DND-41 (cell line): ENCODE measurements around the gene STAP2.
"Not testable (repeated sequence)": the region's sequence is repeated elsewhere in the genome, so short reads cannot be mapped to it uniquely, and the experiment has no call there.

ENCODE experiments used
- ATAC-seq: fragments of 200-7000 bp; cut with Tn5 transposase; 3 replicates; pipeline ENCODE4 v1.9.1; 2021; ENCODE audit warnings: low read depth; ENCODE audit not compliant: insufficient read depth
- DNase-seq: peaks from one replicate; pipeline ENCODE4 v3.0.0-alpha.2; 2020
- H2AFZ ChIP-seq: 2 replicates; pipeline ENCODE4 v1.6.0; 2012; ENCODE audit warnings: low read depth, low read length
- H3K27ac ChIP-seq: 2 replicates; pipeline ENCODE4 v1.5.1; 2012; ENCODE audit warnings: low read length, inconsistent platforms
- H3K27me3 ChIP-seq: fragments of 200-600 bp; sonication (generic); 2 replicates; pipeline ENCODE4 v1.6.0; 2012; ENCODE audit warnings: low read length, mild to moderate bottlenecking, inconsistent platforms; ENCODE audit not compliant: insufficient read depth, poor library complexity
- H3K36me3 ChIP-seq: 2 replicates; pipeline ENCODE4 v1.5.1; 2012; ENCODE audit warnings: low read length, inconsistent platforms; ENCODE audit not compliant: insufficient read depth
- H3K4me1 ChIP-seq: 2 replicates; pipeline ENCODE4 v1.5.1; 2012; ENCODE audit warnings: mild to moderate bottlenecking, low read length; ENCODE audit not compliant: insufficient read depth
- H3K4me2 ChIP-seq: 2 replicates; pipeline ENCODE4 v1.6.0; 2012; ENCODE audit warnings: mild to moderate bottlenecking, moderate library complexity, low read length, inconsistent platforms; ENCODE audit not compliant: insufficient read depth
- H3K4me3 ChIP-seq, 2 experiments: fragments of 200-600 bp in 1 of 2; shearing (Covaris generic) in 1 of 2; 2 replicates each; pipeline ENCODE4 v1.5.1; 2012 to 2016; ENCODE audit warnings: inconsistent platforms in 2 of 2, low read length in 2 of 2, mild to moderate bottlenecking in 2 of 2, low read depth in 1 of 2, moderate library complexity in 1 of 2
- H3K79me2 ChIP-seq: 2 replicates; pipeline ENCODE4 v1.6.0; 2012; ENCODE audit warnings: low read length, inconsistent platforms; ENCODE audit not compliant: insufficient read depth
- H3K9ac ChIP-seq: 2 replicates; pipeline ENCODE4 v1.6.0; 2012; ENCODE audit warnings: low read depth, mild to moderate bottlenecking, inconsistent platforms, low read length, moderate library complexity
- H3K9me3 ChIP-seq: 2 replicates; pipeline ENCODE4 v1.5.1; 2012; ENCODE audit warnings: low read length, moderate library complexity, mild to moderate bottlenecking, inconsistent platforms; ENCODE audit not compliant: insufficient read depth, severe bottlenecking
- H4K20me1 ChIP-seq: 2 replicates; pipeline ENCODE4 v1.6.0; 2012; ENCODE audit warnings: low read length; ENCODE audit not compliant: insufficient read depth
- EZH2 ChIP-seq: IDR thresholded peaks from 3 replicates; pipeline ENCODE4 v1.6.1; 2012; ENCODE audit warnings: borderline replicate concordance, low read depth, mild to moderate bottlenecking, moderate library complexity, low read length, inconsistent platforms; ENCODE audit not compliant: severe bottlenecking
- TF ChIP-seq, protein P1 (sequence below): IDR thresholded peaks from 2 replicates; pipeline ENCODE4 v1.5.1; 2012; ENCODE audit warnings: borderline replicate concordance, low read length, moderate library complexity, mild to moderate bottlenecking; ENCODE audit not compliant: poor library complexity, severe bottlenecking; ENCODE audit errors: extremely low read depth

Gene STAP2

DNA sequence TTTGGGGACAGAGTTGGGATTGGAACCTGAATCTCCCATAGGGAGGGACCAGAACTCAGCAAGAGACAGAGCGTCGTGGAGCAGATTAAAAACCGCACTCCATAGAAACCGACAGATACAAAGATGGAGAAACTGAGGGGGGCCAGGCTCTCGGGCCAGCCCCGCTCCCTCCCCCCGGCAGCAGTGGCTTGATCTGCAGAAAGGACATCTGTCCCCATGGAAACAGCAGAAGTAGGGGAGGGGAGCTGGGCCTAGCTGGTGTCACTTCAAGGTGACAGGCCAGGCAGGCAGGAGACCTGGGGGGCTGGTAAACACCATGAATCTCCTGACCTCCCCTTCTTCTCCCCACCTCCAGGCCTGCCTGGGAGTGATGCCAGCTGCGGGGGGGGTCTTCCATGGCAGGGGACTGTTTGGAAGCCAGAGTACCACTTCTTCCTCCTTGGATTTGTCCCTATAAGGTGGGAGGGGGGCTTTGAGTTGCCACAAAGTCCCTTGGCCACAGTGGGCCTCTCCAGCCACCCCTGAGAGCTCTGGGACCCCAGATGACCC is 47.4 kb downstream of the STAP2 start:
- Histone ChIP-seq H3K9me3 (no peaks in the 10 kb centered on the region), H3K36me3 (no peaks in the 10 kb centered on the region), H3K4me1 (peaks cover 3% of the 10 kb centered on the region), H3K27me3 (no peaks in the 10 kb centered on the region), H3K79me2 (no peaks in the 10 kb centered on the region), H4K20me1 (0 out of 2 replicates have a peak, but pooled peaks cover 6% of the 10 kb centered on the region), H3K4me2 (no peak overlapping the region), H3K4me3 (no peak overlapping the region), H3K9ac (no peak overlapping the region), H2AFZ (no peak overlapping the region), H3K27ac (no peak overlapping the region)
- ATAC-seq: no peak
- no peak for TF ChIP-seq EZH2
- TF ChIP-seq, protein P1, sequence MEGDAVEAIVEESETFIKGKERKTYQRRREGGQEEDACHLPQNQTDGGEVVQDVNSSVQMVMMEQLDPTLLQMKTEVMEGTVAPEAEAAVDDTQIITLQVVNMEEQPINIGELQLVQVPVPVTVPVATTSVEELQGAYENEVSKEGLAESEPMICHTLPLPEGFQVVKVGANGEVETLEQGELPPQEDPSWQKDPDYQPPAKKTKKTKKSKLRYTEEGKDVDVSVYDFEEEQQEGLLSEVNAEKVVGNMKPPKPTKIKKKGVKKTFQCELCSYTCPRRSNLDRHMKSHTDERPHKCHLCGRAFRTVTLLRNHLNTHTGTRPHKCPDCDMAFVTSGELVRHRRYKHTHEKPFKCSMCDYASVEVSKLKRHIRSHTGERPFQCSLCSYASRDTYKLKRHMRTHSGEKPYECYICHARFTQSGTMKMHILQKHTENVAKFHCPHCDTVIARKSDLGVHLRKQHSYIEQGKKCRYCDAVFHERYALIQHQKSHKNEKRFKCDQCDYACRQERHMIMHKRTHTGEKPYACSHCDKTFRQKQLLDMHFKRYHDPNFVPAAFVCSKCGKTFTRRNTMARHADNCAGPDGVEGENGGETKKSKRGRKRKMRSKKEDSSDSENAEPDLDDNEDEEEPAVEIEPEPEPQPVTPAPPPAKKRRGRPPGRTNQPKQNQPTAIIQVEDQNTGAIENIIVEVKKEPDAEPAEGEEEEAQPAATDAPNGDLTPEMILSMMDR: no peak
- DNase-seq: no peak

GRCh38 chr19:4288091-4288777 is 50.4 kb downstream of the STAP2 start:
- Histone ChIP-seq H3K4me1 (no peaks in the 10 kb centered on the region), H3K4me2 (no peak overlapping the region), H3K9me3 (no peaks in the 10 kb centered on the region), H2AFZ (no peak overlapping the region), H3K9ac (no peak overlapping the region), H3K79me2 (no peaks in the 10 kb centered on the region), H3K4me3 (no peak overlapping the region), H3K27me3 (no peaks in the 10 kb centered on the region), H3K27ac (no peak overlapping the region), H3K36me3 (no peaks in the 10 kb centered on the region), H4K20me1 (no peaks in the 10 kb centered on the region; the same call in 1 of the 2 replicates)
- ATAC-seq (no peak), DNase-seq (no peak)
- TF ChIP-seq EZH2: no peak
- TF ChIP-seq, protein P1: no peak

DNA sequence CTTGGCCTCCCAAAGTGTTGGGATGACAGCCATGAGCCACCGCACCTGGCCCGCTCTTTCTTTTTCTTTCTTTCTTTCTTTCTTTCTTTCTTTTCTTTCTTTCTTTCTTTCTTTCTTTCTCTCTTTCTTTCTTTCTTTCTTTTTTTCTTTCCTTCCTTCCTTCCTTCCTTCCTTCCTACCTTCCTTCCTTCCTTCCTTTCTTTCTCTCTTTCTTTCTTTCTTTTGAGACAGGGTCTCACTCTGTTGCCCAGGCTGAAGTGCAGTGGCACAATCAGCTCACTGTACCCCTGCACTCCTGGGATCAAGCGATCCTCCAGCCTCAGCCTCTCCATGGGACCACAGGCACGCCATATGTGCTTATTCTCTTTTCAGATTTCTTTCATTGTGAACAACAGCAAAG is 52.5 kb downstream of the STAP2 start:
- H3K4me1 ChIP-seq, H3K9me3 ChIP-seq, DNase-seq, H3K9ac ChIP-seq, H3K4me2 ChIP-seq, H3K27ac ChIP-seq, H3K79me2 ChIP-seq, H4K20me1 ChIP-seq, H3K4me3 ChIP-seq, H2AFZ ChIP-seq, H3K36me3 ChIP-seq, ATAC-seq, H3K27me3 ChIP-seq: not testable (repeated sequence)

DNA sequence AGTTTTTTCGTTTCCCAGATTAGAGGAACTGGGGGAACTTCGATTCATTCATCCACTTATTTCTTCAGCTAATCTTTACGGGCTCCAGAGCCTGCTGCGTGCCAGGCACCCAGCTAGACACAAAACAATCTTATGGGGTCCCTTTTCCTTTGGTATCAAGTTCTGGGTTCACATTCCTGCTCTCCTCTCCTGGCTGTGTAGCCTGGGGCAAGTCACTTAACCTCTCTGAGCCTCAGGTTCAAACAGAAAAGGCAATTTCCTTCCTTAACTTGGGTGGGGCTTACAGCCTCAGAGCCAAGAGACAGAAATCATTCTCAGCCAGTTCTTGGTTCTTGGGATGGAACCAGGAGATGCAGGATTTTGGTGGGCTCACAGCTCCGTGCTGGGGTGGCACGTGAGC is 53.7 kb downstream of the STAP2 start:
- Histone ChIP-seq H3K4me2 (no peak overlapping the region), H3K36me3 (no peaks in the 10 kb centered on the region)

More for the DNA sequence above, 53.7 kb downstream of the STAP2 start:
- Histone ChIP-seq H3K9me3 (no peaks in the 10 kb centered on the region), H3K79me2 (no peaks in the 10 kb centered on the region), H3K9ac (no peak overlapping the region), H4K20me1 (no peaks in the 10 kb centered on the region; the same call in 1 of the 2 replicates), H3K27me3 (peaks cover 2% of the 10 kb centered on the region), H3K4me3 (no peak overlapping the region), H2AFZ (no peak overlapping the region), H3K4me1 (no peaks in the 10 kb centered on the region), H3K27ac (no peak overlapping the region)
- DNase-seq (no peak), ATAC-seq (no peak)
- TF ChIP-seq EZH2: no peak
- TF ChIP-seq, protein P1: no peak
